Endodermal cell (in vitro differentiated cells): Measurements from ENCODE around the gene TMEM109. TPM values are rescaled to one million over a fixed set of nuclear protein-coding genes. Genes with fewer than 3 reads are reported as not detected.

Experiments used
- DNase-seq: peaks from one replicate; pipeline ENCODE4 v3.0.0-alpha.2; 2017
- H3K27ac ChIP-seq: 2 replicates; pipeline ENCODE4 v1.5.1; 2013; ENCODE audit warnings: mild to moderate bottlenecking, low read depth, low read length, moderate library complexity
- H3K27me3 ChIP-seq: 2 replicates; pipeline ENCODE4 v1.6.1; 2013; ENCODE audit warnings: mild to moderate bottlenecking, low read length, moderate library complexity; ENCODE audit not compliant: insufficient read depth, control insufficient read depth, poor library complexity, severe bottlenecking
- H3K36me3 ChIP-seq: 2 replicates; pipeline ENCODE4 v1.7.0; 2013; ENCODE audit warnings: mild to moderate bottlenecking, low read length, moderate library complexity; ENCODE audit not compliant: control insufficient read depth, insufficient read depth
- H3K4me1 ChIP-seq: one replicate; pipeline ENCODE4 v1.7.0; 2013; ENCODE audit warnings: low read length; ENCODE audit not compliant: control insufficient read depth, insufficient read depth
- H3K4me3 ChIP-seq: 2 replicates; pipeline ENCODE4 v1.5.1; 2013; ENCODE audit warnings: mild to moderate bottlenecking, low read length, moderate library complexity
- H3K9ac ChIP-seq: 2 replicates; pipeline ENCODE4 v1.6.1; 2013; ENCODE audit warnings: mild to moderate bottlenecking, low read length, moderate library complexity; ENCODE audit not compliant: poor library complexity, severe bottlenecking; ENCODE audit errors: extremely low read depth
- H3K9me3 ChIP-seq: 2 replicates; pipeline ENCODE4 v1.6.1; 2013; ENCODE audit warnings: mild to moderate bottlenecking, low read length, moderate library complexity; ENCODE audit not compliant: control insufficient read depth
- H3K27ac Mint-ChIP-seq: 2 replicates; pipeline ENCODE4 v1.8.0; 2020; ENCODE audit warnings: mixed read lengths
- H3K27me3 Mint-ChIP-seq: 2 replicates; pipeline ENCODE4 v1.8.0; 2021; ENCODE audit warnings: mild to moderate bottlenecking, mixed read lengths; ENCODE audit not compliant: insufficient read depth
- H3K36me3 Mint-ChIP-seq: 2 replicates; pipeline ENCODE4 v1.8.0; 2020; ENCODE audit warnings: low read depth, mixed read lengths
- H3K4me1 Mint-ChIP-seq: 2 replicates; pipeline ENCODE4 v1.8.0; 2020; ENCODE audit warnings: mixed read lengths
- H3K4me3 Mint-ChIP-seq: 2 replicates; pipeline ENCODE4 v1.8.0; 2020; ENCODE audit warnings: mild to moderate bottlenecking, moderate library complexity, mixed read lengths
- H3K9me3 Mint-ChIP-seq: 2 replicates; pipeline ENCODE4 v1.8.0; 2020; ENCODE audit warnings: mild to moderate bottlenecking, mixed read lengths
- CTCF ChIP-seq: fragments of 200-600 bp; sonication (generic); conservative IDR thresholded peaks from 2 replicates; pipeline ENCODE4 v1.5.0; 2021; ENCODE audit warnings: antibody characterized with exemption, mild to moderate bottlenecking
- WGBS, 2 experiments: methylation state at CpG; one replicate each; pipeline versions ENCODE4 v1.1.5 to v1.1.7; 2013; ENCODE audit warnings: missing lambda C conversion rate in 2 of 2, mixed read lengths in 1 of 2; ENCODE audit not compliant: insufficient coverage in 1 of 2, insufficient read length in 1 of 2; 5-methylcytosine and 5-hydroxymethylcytosine counted together
- total RNA-seq, 2 donors: library from RNA; stranded (reverse); fragmentation: NEBNext Ultra II Directional in 1 of 2; extraction: Animal tissue kit (Norgen Biotek cat#: 25700) in 1 of 2; gene quantifications; 2 replicates in 1 of 2; 3 replicates in 1 of 2; pipeline ENCODE4 v1.2.1, GENCODE V29; 2021

The TMEM109 gene
- total RNA-seq, 2 donors from 2014 or later: 41.4 to 56.8 TPM

GRCh38 chr11:60914633-60915247 is 782 bp downstream of the TMEM109 start:
- peak; percentile 74 for DNase-seq
- 1 to 3% methylated on average over 25 to 31 of the region's 31 CpGs for WGBS, 2 experiments
- peaks cover 12% of the 10 kb centered on the region for H3K4me1 ChIP-seq

GRCh38 chr11:60915248-60915914 is 1.4 kb downstream of the TMEM109 start:
- peaks cover 49% of the 10 kb centered on the region for H3K4me1 Mint-ChIP-seq
- H3K4me3 ChIP-seq: peak overlapping the region; percentile 92
- no peaks in the 10 kb centered on the region for H3K9me3 Mint-ChIP-seq
- H3K4me1 ChIP-seq: peaks cover 12% of the 10 kb centered on the region
- H3K27ac Mint-ChIP-seq: peak overlapping the region; percentile 88
- DNase-seq: peak; percentile 88
- H3K36me3 Mint-ChIP-seq: peaks cover 12% of the 10 kb centered on the region
- WGBS, 2 experiments: 10 to 11% methylated on average over 15 of the region's 17 CpGs
- peaks cover 1% of the 10 kb centered on the region for H3K27me3 ChIP-seq
- H3K36me3 ChIP-seq: peaks cover 11% of the 10 kb centered on the region
- H3K27ac ChIP-seq: peak overlapping the region; percentile 56
- peak overlapping the region; percentile 78 for H3K9ac ChIP-seq
- peak; percentile 55 for TF ChIP-seq CTCF
- no peaks in the 10 kb centered on the region for H3K9me3 ChIP-seq
- peaks cover 21% of the 10 kb centered on the region for H3K27me3 Mint-ChIP-seq
- peak overlapping the region; percentile 84 for H3K4me3 Mint-ChIP-seq

More at GRCh38 chr11:60914633-60915247, 782 bp downstream of the TMEM109 start:
- Histone ChIP-seq H3K36me3 (peaks cover 5% of the 10 kb centered on the region), H3K27me3 (peaks cover 8% of the 10 kb centered on the region), H3K4me3 (peak overlapping the region; percentile 92), H3K9ac (peak overlapping the region; percentile 78), H3K9me3 (no peaks in the 10 kb centered on the region), H3K27ac (peak overlapping the region; percentile 81)
- peaks cover 6% of the 10 kb centered on the region for H3K36me3 Mint-ChIP-seq
- peak overlapping the region; percentile 48 for H3K27ac Mint-ChIP-seq
- H3K4me3 Mint-ChIP-seq: peak overlapping the region; percentile 84
- peaks cover 28% of the 10 kb centered on the region for H3K27me3 Mint-ChIP-seq
- no peak for TF ChIP-seq CTCF
- H3K4me1 Mint-ChIP-seq: peaks cover 49% of the 10 kb centered on the region
- no peaks in the 10 kb centered on the region for H3K9me3 Mint-ChIP-seq

GRCh38 chr11:60916669-60917206 is 2.8 kb downstream of the TMEM109 start:
- Mint-ChIP-seq H3K4me3 (no peak overlapping the region), H3K27me3 (peaks cover 9% of the 10 kb centered on the region), H3K27ac (no peak overlapping the region), H3K9me3 (no peaks in the 10 kb centered on the region), H3K36me3 (peaks cover 26% of the 10 kb centered on the region), H3K4me1 (peaks cover 45% of the 10 kb centered on the region)
- Histone ChIP-seq H3K4me3 (no peak overlapping the region), H3K9ac (no peak overlapping the region), H3K4me1 (peaks cover 12% of the 10 kb centered on the region), H3K9me3 (no peaks in the 10 kb centered on the region), H3K36me3 (peaks cover 25% of the 10 kb centered on the region), H3K27ac (no peak overlapping the region), H3K27me3 (no peaks in the 10 kb centered on the region)
- no peak for DNase-seq
- no peak for TF ChIP-seq CTCF
- WGBS, 2 experiments: 80 to 89% methylated on average over 3 of the region's 3 CpGs
